A673 (cell line): ENCODE results near the gene DCC.

Experiments
- EZH2 ChIP-seq: fragments of 200-600 bp; sonication (generic); IDR thresholded peaks from 2 replicates; pipeline ENCODE4 v1.6.1; 2017; ENCODE audit warnings: borderline replicate concordance, low read depth, mild to moderate bottlenecking, mixed read lengths, antibody characterized with exemption, low read length; ENCODE audit not compliant: poor library complexity, severe bottlenecking
- TF ChIP-seq, protein P1 (sequence below): fragments of 300-800, 200-600 bp; sonication (generic); conservative IDR thresholded peaks from 2 replicates; pipeline ENCODE4 v1.5.1; 2017; ENCODE audit warnings: low read depth, mild to moderate bottlenecking, antibody characterized with exemption, low read length, moderate library complexity, mixed read lengths

DNA sequence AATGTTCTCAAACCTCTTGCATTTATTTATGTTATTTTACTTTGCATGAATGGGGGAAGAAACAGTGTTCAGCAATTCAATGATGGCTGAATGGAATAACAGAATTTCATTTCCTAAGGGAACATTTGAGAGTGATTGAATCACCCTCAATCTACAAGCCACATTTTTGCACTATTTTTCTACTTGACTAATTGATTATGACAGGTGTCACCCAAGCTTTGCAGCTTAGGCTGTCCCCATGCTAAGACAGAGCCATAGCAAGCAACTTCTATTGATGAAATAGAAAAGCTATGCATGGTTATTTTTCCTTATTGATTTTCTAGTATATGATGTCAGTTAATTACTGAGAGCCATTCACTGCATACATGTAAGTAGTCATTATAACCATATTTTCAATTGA lies 795.7 kb downstream of the DCC start:
- TF ChIP-seq, protein P1, sequence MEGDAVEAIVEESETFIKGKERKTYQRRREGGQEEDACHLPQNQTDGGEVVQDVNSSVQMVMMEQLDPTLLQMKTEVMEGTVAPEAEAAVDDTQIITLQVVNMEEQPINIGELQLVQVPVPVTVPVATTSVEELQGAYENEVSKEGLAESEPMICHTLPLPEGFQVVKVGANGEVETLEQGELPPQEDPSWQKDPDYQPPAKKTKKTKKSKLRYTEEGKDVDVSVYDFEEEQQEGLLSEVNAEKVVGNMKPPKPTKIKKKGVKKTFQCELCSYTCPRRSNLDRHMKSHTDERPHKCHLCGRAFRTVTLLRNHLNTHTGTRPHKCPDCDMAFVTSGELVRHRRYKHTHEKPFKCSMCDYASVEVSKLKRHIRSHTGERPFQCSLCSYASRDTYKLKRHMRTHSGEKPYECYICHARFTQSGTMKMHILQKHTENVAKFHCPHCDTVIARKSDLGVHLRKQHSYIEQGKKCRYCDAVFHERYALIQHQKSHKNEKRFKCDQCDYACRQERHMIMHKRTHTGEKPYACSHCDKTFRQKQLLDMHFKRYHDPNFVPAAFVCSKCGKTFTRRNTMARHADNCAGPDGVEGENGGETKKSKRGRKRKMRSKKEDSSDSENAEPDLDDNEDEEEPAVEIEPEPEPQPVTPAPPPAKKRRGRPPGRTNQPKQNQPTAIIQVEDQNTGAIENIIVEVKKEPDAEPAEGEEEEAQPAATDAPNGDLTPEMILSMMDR = no peak
- no peak for TF ChIP-seq EZH2
